GM21447 (cell line): ENCODE measurements around the gene C6orf89.
"Not testable (repeated sequence)": the region's sequence is repeated elsewhere in the genome, so short reads cannot be mapped to it uniquely, and the experiment has no call there.

Source experiments
- ATAC-seq: cut with Tn5 transposase; IDR thresholded peaks from one replicate; pipeline ENCODE4 v1.9.1; 2021; ENCODE audit not compliant: unreplicated experiment

C6orf89 gene

DNA sequence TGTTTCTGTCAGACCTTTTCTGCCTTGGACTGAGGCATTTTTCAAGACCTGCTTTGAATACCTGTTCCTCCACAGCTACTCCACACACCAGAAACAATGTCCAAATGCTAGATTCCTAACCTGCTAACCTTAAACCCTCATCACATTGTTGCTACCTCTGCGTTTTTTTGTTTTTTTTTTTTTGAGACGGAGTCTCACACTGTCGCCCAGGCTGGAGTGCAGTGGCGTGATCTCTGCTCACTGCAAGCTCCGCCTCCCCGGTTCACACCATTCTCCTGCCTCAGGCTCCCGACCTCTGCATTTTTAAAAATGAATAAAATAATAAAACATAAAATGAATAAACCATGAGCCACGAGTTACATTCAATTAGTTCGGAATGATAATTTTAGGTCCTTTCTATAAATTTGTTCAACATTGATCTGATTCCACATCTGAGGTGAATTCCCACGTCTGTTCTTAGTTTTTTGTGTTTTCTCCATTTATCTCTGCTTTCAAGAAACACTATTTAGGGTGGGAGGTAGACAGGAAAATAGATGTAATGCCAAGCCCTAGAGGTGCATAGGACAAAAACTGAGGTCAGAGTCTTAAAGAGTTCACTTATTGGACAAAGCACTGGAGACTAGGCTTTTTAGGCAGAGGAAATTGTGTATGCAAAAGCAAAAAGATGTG, 1.3 kb downstream of the C6orf89 start:
- no peak for ATAC-seq

DNA sequence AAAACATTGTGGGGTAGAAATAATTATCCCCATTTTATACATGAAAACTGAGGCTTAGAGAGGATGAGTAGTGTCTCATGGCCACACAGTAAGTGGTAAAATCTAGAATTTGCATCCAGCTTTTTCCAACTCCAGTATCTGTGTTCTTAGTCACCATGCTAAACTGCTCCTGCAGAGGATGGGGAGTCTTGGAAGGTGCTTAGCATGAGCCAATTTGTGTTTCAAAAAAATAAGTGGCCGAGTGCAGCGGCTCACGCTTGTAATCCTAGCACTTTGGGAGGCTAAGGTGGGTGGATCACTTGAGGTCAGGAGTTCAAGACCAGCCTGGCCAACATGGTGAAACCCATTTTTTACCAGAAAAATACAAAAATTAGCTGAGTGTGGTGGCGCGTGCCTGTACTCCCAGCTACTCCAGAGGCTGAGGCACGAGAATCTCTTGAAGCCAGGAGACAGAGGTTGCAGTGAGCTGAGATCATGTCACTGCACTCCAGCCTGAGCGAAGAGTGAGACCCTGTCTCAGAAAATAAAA, 2.4 kb downstream of the C6orf89 start:
- no peak for ATAC-seq

DNA sequence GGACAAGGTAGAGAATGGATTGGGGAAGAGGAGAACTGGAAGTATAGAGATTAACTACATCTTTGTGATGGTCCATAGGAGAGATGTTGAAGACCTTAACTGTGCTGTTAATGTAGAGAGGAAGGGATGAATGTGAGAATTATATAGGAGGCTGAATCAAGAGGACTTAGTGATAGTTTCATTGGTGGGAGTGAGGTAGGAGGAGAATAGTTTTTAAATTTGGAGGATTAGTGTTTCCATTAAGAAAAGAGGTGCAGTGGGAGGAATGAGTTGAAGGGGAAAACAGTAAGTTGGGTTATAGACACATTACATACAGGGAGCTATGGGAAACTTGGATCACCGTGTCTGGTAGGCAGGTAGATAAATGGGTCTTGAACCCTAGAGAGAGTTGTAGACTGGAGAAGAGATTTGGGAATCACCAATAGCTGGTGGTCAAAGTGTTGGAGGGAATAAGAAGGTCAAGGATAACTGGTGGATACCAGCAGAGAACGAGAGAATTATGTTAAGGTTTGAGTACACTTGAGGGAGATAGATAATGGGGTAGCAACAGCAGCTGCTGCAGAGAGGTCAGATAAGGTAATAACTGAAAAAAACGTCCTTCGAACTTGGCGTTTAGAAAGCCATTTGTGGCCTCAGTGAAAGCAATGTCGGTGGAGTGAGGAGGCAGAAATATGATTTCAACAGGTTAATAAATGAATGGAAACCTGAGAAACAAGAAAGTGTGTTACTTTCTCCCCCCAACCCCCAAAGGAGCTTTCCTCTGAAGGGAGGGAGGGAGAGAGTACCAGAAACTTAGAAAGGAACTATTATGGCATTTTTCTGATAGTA, 3.1 kb downstream of the C6orf89 start:
- ATAC-seq, result no peak

DNA sequence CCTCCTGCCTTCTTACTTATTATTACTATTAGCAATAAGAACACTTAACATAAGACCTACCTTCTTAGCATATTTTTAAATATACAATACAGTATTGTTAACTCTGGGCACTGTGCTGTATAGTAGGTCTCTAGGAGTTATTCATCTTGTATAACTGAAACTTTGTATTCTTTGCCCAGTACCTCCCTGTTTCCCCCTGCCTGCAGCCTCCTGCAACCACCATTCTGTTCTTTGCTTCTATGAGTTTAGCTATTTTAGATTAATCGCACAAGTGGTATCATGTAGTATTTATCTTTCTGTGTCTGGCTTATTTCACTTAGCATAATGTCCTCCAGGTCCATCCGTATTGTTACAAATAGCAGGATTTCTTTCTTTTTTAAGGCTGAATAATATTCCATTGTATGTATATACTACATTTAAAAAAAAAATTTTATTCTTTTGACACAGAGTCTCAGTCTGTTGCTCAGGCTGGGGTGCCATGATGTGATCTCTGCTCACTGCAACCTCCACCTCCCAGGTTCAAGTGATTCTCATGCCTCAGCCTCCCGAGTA, 4.4 kb downstream of the C6orf89 start:
- no peak for ATAC-seq

DNA sequence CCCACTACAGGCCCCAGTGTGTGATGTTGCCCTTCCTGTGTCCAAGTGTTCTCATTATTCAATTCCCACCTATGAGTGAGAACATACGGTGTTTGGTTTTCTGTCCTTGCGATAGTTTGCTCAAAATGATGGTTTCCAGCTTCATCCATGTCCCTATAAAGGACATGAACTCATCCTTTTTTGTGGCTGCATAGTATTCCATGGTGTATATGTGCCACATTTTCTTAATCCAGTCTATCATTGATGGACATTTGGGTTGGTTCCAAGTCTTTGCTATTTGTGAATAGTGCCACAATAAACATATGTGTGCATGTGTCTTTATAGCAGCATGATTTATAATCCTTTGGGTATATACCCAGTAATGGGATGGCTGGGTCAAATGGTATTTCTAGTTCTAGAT, 5.4 kb downstream of the C6orf89 start:
- ATAC-seq, result not testable (repeated sequence)

DNA sequence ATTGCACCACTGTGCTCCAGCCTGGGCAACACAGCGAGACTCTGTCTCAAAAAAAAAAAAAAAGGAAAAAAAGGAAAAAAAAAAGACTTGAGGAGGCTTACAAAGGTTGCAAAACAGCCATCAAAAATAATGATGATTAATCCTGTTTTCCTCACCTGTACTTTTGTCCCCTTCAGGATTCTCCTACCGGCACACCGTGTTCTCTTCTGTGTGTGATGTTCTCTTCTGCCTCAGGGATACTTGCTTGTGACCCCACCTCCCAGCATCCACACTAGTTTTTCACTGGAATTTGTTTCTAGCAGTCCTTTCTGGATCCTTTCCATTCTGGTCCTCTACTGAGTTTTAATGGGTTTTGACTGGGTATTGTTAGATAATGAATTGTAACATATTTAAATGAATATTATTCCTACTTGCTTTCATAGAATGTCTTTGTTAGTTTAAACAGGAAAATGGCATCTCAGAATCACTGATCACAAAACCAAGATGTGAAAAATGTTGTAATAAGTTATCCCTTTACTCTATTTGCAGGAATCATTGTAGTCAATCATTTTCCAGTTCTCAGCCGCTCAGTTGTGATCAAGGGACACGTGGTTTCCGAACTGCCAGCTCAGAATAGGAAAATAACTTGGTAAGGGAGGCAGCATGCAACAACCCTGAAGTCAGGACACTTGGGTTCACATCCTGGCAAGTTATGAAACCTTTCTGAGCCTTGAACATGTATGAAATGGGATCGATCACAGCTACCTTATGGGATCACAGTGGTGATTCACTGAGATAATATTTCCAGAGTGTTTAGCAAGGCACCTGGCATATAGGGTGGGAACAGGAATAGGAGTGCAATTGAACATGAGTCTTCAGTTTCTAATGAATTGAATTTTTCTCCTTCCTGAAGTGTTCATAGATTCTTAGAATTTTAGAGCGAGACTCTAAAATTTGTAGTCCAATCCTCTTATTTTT, 8.5 kb downstream of the C6orf89 start:
- no peak for ATAC-seq

DNA sequence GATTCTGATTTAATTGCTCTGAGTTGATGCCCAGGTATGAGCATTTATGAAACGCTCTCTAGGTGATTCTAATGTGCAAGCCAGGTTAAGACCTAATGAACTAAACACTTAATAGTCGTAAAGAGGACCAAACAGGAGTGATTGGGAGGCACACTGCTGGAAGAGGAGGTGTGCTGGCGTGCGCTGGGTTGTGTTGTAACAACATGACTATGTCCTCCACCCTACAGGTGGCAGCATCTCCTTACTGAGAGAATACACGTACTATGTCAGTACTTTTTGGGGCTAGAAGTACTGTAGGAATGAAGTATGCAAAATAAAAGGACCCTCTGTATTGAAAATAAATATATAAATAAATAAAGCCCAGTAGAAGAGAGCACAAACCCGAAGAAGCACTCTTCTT, 11.9 kb downstream of the C6orf89 start:
- no peak for ATAC-seq

DNA sequence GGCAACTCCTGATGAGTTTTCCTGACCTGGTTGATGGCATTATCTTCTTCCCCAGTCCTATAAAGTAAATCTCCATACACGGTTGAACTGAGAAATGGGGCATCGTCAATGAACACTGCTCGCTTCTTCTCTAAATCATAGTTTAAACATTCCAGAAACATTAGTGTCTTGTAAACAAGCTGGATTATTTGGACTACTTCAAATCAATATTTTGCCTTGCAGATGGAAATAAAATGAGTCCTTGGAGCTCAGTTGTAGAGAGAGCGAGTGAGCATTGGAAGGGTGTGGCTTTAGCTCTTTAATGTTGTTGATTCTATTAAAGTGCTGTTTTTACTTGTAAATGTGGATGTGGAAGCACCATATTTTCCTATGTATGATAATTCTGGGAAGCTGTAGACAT, 18.4 kb downstream of the C6orf89 start:
- ATAC-seq, result no peak

DNA sequence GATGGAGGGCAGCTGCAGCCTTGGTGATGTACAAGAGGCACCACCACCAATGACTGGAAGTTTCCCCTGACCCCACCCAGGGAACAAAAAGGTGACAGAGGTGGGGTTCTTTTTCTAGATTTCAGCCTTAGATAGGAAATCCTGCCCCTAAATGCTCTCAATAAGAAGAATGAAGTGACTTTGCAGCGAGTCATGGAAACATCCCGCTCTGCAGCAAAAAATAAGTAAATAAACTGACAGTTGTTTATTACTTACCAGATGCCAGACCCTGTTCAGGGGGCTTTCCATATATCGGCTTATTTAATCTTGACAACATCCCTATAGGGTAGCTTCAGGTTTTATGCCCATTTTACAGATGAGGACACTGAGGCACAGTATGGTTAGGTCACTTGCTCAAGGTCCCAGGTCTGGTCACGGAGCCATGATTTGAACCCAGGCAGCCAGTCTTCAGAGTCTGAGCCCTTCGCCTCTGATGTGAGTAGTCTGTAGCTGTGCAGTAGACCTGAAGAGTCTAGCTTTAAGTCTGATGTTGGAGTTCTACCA, 19.2 kb downstream of the C6orf89 start:
- no peak for ATAC-seq

DNA sequence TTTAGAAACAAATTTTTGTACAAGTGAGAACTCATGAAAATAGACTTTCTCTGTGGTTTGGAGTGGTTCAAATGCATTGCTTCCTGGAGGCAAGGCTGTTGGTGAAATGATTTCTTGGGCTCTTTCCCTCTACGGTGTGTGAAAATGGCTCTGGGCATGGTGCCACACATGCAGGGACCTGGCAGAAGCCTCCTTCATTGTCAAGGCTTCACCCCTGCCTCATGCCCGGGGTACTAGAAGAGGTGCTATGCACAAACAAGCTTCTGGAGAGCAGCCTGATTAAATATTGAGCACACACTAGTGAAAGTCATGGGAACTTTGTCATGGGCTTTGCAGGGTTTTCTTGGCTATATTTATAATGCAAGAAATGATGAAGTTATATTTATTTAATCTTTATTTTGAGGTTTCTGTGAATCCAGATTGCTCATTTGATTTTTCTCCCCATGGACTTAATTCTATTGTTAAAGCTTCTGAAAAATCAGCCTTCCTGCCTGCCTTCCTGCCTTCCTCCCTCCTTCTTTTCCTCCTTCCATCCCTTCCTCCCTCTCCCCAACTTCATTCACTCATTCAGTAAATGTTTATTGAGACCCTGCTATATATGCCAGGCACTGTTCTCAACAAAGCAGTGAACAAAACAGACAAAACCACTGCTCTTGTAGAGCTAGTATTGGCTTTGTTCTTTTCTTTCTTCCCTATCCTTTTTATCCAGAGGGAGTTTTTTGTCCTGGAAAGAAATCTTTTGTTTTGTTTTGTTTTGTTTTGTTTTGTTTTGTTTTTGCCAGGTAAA, 21.0 kb downstream of the C6orf89 start:
- no peak for ATAC-seq

DNA sequence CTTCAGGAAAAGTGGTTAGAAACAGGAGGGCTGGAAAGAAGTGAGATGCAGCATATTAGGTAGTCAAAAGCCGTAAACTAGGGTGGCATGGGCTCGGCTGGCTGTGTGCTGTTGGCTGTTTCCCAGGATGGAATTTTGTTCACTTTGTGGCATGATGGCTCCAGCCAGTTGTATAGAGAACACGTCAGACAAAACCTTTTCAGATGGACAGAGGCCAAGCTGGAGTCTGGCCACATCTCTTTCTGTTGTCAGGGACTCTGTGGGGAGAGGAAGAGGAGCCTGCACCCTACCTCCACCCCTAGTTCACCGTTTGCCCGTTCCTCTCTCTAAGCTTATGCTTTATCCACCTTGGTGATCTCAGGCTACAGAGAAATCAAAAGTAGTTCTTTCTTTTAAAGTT, 22.0 kb downstream of the C6orf89 start:
- ATAC-seq, result no peak

DNA sequence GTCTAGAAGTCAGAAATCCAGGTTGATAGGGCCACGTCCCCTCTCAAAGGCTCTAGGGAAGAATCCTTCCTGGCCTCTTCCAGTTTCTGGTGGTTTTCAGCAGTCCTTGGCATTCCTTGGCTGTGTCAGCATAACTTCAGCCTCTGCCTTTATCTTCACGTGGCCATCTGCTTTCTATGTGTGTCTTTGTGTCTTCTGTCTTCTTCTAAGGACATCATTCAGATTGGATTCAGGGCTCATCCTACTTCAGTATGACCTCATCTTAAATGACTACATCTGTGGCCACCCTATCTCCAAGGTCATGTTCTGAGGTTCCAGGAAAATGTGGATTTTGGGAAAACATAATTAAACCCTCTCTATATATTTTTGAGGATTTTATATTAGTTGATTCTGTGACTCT, 23.0 kb downstream of the C6orf89 start:
- no peak for ATAC-seq

DNA sequence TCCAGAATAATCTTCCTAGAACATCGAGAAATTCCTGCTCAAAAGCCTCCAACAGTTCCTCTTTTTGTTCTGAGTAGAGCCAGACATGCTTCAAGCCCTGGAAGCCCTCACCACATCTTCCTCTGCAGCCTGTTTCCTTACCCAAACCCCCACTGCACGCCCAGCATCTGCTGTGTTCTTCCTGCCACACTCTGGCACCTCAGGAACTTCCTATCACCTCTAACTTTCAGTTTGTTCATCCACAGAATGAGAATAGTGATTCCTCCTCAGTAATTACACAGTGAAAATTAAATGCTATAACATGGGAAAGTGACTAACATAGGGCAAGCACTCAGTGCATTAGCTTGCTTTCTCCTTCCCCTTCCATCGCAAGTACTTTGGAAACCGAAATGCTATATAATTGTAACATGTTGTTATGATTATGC, 26.3 kb downstream of the C6orf89 start:
- peak; percentile 13 for ATAC-seq

DNA sequence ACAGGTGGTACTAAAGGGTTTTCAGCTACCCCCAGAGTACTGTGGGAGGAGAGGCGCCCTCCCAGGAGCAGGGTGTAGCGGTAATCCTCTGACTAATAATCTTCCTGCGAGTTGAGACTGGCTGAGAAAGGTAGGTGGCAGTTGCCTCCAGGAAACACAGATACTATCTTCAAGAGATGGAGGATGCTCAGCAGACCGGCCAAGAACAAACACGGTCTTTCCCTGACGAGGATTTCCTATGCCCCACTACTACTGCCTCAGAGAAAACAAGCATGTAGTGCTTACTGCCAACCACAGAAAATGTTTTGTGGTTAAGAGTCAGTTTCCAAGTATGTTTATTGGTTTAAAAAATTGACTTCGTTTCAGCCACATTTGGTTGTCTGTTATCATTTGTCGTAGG, 26.8 kb downstream of the C6orf89 start:
- ATAC-seq, result peak; percentile 94

DNA sequence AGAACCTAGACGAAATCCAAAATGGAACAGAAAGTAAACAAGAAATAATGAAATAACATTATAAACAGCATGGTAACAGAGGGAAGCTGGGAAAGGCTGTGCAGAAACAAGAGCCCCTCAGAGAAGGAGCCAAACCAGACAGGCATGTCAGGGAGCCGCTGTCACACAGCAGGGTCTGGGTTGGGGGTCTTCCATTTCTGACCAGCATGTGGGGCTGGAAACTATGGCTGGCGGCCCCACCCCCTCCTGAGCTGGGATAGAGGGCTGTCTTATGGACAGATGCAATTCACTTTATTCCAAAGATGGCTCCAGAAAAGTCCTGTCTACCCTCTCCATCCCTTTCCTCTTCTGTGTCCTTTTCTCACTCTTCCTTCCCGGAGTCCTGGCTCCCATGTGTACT, 27.3 kb downstream of the C6orf89 start:
- no peak for ATAC-seq

DNA sequence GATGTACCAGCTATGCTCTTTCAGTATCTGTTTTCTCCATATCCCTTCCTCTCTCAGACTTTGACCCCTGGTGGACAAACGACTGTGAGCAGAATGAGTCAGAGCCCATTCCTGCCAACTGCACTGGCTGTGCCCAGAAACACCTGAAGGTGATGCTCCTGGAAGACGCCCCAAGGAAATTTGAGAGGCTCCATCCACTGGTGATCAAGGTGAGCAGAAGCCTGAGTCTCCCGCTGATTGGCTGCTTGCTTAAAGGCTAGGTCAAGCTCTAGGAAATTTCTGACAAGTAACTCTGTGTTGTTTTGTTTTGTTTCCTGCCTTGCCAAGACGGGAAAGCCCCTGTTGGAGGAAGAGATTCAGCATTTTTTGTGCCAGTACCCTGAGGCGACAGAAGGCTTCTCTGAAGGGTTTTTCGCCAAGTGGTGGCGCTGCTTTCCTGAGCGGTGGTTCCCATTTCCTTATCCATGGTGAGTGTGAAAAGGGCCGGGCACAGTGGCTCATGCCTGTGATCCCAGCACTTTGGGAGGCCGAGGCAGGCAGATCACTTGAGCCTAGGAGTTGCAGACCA, 28.6 kb downstream of the C6orf89 start:
- no peak for ATAC-seq

DNA sequence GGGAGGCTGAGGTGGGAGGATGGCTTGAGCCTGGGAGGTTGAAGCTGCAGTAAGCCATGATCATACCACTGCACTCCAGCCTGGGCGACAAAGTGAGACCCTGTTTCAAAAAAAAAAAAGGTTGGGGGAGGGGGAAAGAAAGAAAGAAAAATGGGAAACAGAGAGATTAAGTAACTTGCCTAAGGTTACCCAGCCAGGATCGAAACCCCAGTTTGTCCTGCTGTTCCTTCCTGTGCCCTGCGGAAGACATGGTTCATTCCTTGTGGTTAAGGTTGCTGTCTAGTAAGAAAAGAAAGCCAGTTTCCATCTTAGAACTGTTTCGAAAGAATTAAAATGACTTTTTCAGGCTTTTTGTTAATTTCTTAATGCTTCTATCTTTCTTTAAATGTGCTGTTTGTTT, 29.8 kb downstream of the C6orf89 start:
- no peak for ATAC-seq

DNA sequence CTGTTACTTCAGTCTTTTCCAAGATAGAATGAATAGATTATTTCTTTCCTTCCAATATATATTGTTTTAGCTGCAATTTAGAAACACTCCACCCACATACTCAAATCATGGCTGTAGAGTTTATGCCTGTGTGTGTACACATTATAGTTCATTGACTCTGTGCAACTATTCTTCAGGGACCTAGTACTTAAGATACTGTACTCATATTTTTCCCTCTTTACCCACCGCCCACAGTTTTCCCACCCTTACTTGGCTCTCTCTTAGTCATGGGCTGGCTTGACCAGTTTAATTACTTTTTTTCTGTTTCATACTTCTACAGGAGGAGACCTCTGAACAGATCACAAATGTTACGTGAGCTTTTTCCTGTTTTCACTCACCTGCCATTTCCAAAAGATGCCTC, 30.4 kb downstream of the C6orf89 start:
- ATAC-seq, result no peak

DNA sequence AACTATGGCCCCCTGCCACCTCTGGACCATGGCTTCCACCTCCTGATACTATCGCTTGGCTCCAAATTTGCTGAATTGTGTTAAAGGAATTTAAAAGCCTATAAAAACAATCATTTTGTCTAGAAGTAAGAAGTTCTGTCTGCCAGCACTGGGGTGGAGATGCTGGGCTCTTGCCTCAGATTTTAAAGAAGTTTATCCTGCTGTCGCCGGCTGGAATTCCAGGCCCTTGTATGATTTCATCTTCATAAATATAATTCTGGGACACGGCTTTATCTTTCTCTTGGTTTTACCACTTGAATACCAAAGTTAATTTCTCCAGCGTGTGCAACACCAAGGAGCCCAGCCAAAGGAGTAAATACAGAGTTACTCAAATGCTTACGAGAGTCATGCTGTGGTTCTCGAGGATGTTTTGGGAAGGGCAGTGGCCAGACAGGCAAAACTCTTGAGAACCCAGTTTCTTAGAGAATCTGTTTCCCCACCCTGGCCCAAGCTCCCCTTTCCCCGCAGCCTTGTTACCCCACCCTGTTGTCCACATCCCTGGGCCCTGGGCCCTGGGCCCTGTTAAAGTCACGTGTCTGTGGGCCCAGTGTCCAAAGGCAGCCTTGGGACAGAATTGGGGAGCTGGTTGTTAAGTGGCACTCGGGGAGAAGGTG, 31.9 kb downstream of the C6orf89 start:
- ATAC-seq, result no peak
